GM12874 (cell line): Measurements from ENCODE around the gene PCBP2.

Experiments
- CTCF ChIP-seq: IDR thresholded peaks from 2 replicates; pipeline ENCODE4 v1.5.1; 2011; ENCODE audit warnings: low read depth, mild to moderate bottlenecking, control low read depth, low read length, moderate library complexity; ENCODE audit not compliant: insufficient read depth

The PCBP2 gene

GRCh38 chr12:53500142-53500775 lies 48.4 kb downstream of the PCBP2 start:
- TF ChIP-seq CTCF = no peak

GRCh38 chr12:53500776-53501614 lies 49.1 kb downstream of the PCBP2 start, which contains the start of gene TARBP2:
TSS of gene TARBP2 (plus strand) at chr12:53501283. CDS start at chr12:53501409, 126 bp downstream.
- TF ChIP-seq CTCF = no peak

- no peak for TF ChIP-seq CTCF
These were observed 49.8 kb downstream of the PCBP2 start for GRCh38 chr12:53501615-53502181.

DNA sequence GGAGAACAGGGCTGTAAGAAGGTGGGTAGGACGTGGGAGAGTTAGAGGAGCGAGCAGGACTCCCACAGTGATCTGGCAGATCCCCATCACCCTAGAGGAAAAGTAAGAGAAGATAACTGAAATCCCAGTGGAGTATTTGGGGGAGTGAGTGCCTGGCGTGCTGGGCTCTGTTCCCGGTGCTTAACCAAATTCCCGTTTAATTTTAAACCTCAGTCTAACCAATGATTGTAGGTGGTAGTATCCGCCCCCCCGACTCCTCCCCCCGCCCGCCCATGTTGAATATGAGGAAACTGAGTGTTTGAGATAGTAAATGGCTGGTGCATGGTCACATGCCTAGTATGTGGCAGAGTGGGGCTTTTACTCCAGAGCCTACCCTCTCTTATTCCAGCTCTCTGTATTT lies 50.4 kb downstream of the PCBP2 start:
- TF ChIP-seq CTCF = no peak

GRCh38 chr12:53502983-53503728 lies 51.3 kb downstream of the PCBP2 start:
- TF ChIP-seq CTCF = no peak

DNA sequence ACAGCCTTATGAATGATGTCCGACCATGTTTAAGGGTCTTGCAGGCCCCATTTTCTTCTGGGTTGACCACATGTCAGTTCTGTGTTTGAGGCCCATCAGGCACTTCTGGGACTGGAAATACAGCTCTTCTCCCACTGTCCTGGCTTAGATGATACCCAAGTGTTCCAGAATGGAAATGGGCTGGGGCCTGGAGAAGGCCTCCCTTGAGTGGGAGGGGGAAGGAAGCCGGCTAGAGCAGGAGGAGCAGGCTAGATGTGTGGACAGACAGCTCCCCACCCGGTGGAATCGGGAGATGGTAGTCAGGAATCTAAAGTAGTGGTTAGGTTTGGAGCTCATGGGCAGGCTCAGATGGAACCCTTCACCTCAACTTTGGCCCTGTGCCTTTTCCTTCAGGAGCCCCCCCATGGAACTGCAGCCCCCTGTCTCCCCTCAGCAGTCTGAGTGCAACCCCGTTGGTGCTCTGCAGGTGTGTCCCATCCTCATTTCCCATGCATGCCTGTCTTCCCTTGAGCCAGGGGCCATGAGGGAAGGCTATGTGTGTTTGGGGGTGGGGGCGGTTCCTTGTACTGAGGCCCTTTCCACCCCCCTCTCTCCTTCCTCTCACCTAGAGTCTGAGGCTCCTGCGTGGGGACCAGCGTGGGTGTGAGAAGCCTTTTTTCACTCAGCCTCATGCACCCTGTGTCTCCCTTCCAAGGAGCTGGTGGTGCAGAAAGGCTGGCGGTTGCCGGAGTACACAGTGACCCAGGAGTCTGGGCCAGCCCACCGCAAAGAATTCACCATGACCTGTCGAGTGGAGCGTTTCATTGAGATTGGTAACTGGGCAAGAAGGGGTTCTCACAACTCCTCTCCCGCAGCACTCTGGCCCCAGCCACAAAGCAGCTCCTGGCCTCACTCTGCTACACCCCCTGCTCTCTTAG lies 52.4 kb downstream of the PCBP2 start:
- no peak for TF ChIP-seq CTCF
